ENCODE data around the gene ITGB4. TPM values are rescaled to one million over a fixed set of nuclear protein-coding genes. Genes with fewer than 3 reads are reported as not detected.

Gene ITGB4
- total RNA-seq, 4 donors from 2014 or later = 211 to 335 (median 233) TPM

GRCh38 chr17:75703591-75703990 is 17.7 kb upstream of the ITGB4 start:
- Histone ChIP-seq H3K4me1 (peaks cover 0 to 65% (median 31%) of the 10 kb centered on the region in 4 donors), H3K9me3 (no peaks in the 10 kb centered on the region), H3K36me3 (peaks cover 0 to 90% (median 26%) of the 10 kb centered on the region in 3 donors), H3K4me3 (no peak overlapping the region), H3K27ac (peak overlapping the region in 3 of 4 donors; percentile 32 to 98 (median 97)), H3K27me3 (no peaks in the 10 kb centered on the region)
- WGBS, 2 donors = 92 to 95% methylated on average over 9 of the region's 9 CpGs
- TF ChIP-seq POLR2A (IDR thresholded peaks at IDR 0.05) (no peak), CTCF (IDR thresholded peaks at IDR 0.05) (no peak), EP300 (IDR thresholded peaks at IDR 0.05) (no peak)
- no peak for DNase-seq (ENCODE audit: low spot score in 2 of 2)

- DNase-seq (ENCODE audit: low spot score in 2 of 2) = no peak
- Histone ChIP-seq H3K4me3 (no peak overlapping the region), H3K36me3 (peaks cover 0 to 90% (median 26%) of the 10 kb centered on the region in 3 donors), H3K27ac (peak overlapping the region; percentile 37 to 98 (median 80)), H3K9me3 (no peaks in the 10 kb centered on the region), H3K27me3 (no peaks in the 10 kb centered on the region), H3K4me1 (peaks cover 0 to 50% (median 16%) of the 10 kb centered on the region in 4 donors)
- 74 to 76% methylated on average over 27 of the region's 27 CpGs for WGBS, 2 donors
- TF ChIP-seq POLR2A (IDR thresholded peaks at IDR 0.05) (no peak), CTCF (IDR thresholded peaks at IDR 0.05) (no peak), EP300 (IDR thresholded peaks at IDR 0.05) (no peak)
These were observed 16.0 kb upstream of the ITGB4 start for GRCh38 chr17:75704963-75705875.

- TF ChIP-seq EP300 (IDR thresholded peaks at IDR 0.05) (no peak), POLR2A (IDR thresholded peaks at IDR 0.05) (no peak), CTCF (IDR thresholded peaks at IDR 0.05) (no peak)
- peaks cover 0 to 80% (median 26%) of the 10 kb centered on the region in 3 donors for H3K36me3 ChIP-seq
- H3K4me3 ChIP-seq = no peak overlapping the region
- no peaks in the 10 kb centered on the region for H3K27me3 ChIP-seq
- peaks cover 0 to 48% (median 9%) of the 10 kb centered on the region in 4 donors for H3K4me1 ChIP-seq
- no peak for DNase-seq (ENCODE audit: low spot score in 2 of 2)
- peak overlapping the region in 3 of 4 donors; percentile 21 to 98 (median 97) for H3K27ac ChIP-seq
- no peaks in the 10 kb centered on the region for H3K9me3 ChIP-seq
- WGBS, 2 donors = 88 to 91% methylated on average over 18 to 20 of the region's 20 CpGs
These were observed 15.1 kb upstream of the ITGB4 start for GRCh38 chr17:75706042-75706728.

DNA sequence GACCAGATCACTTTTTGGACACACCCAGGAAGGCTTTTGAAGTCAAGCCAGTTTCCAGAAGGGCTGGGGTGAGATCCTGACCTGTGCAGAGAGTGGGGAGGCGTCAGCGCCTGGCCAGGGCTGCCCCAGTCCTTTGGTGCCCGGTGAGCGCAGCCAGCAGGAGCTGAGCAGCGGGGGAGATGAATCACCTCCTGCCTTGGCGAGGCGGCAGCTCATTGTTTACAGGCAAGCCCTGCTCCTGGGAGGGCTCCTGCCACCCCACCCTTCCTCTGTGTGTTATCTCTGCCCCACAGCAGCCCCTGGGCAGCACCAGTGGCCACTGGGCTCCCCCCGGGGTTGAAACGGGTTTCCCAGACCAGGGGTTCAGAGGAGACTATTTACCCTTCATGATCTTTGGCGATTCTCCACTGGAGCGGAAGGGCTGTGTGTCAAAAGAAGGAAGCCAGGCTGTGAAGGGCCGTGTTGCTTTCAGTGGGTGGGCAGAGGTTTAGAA is 14.1 kb upstream of the ITGB4 start:
- Histone ChIP-seq H3K27me3 (no peaks in the 10 kb centered on the region), H3K4me3 (no peak overlapping the region), H3K36me3 (peaks cover 0 to 71% (median 25%) of the 10 kb centered on the region in 3 donors), H3K4me1 (peaks cover 0 to 39% (median 2%) of the 10 kb centered on the region in 4 donors), H3K27ac (peak overlapping the region in 3 of 4 donors; percentile 21 to 98 (median 97)), H3K9me3 (no peaks in the 10 kb centered on the region)
- 58 to 61% methylated on average over 12 of the region's 12 CpGs for whole genome bisulfite sequencing, 2 donors
- no peak for DNase-seq (ENCODE audit: low spot score in 2 of 2)
- no peak for TF ChIP-seq POLR2A (IDR thresholded peaks at IDR 0.05)
- TF ChIP-seq CTCF (IDR thresholded peaks at IDR 0.05) = no peak
- peak in 1 of 2 donors; percentile 35 for TF ChIP-seq EP300 (IDR thresholded peaks at IDR 0.05)

All from tibial nerve (tissue), 4 donors.